ENCODE data around the gene KLRF1. TPM values are rescaled to one million over a fixed set of nuclear protein-coding genes. Genes with fewer than 3 reads are reported as not detected.

Gene KLRF1
- polyA plus RNA-seq, result 3.0 TPM

GRCh38 chr12:9827209-9827888 lies at the start of gene KLRF1:
TSS of gene KLRF1 (plus strand) at chr12:9827481. CDS start at chr12:9827545, 64 bp downstream.
- no peaks in the 10 kb centered on the region for H3K4me1 Mint-ChIP-seq
- H3K27ac Mint-ChIP-seq, result no peak within 1 kb of the TSS
- peaks cover 20% of the 10 kb centered on the region for H3K27me3 Mint-ChIP-seq
- peaks cover 5% of the 10 kb centered on the region for H3K36me3 Mint-ChIP-seq
- no peak within 1 kb of the TSS for H3K4me3 Mint-ChIP-seq
- H3K9me3 Mint-ChIP-seq, result peaks cover 0 to 4% (median 3%) of the 10 kb centered on the region in 3 donors

GRCh38 chr12:9779209-9779608 lies 48.1 kb upstream of the KLRF1 start:
- peaks cover 10 to 13% (median 11%) of the 10 kb centered on the region in 3 donors for H3K4me1 Mint-ChIP-seq
- peaks cover 2% of the 10 kb centered on the region for H3K27me3 Mint-ChIP-seq
- no peak overlapping the region for H3K27ac Mint-ChIP-seq
- peaks cover 0 to 2% (median 0%) of the 10 kb centered on the region in 3 donors for H3K9me3 Mint-ChIP-seq
- H3K36me3 Mint-ChIP-seq, result no peaks in the 10 kb centered on the region
- H3K4me3 Mint-ChIP-seq, result peak overlapping the region in 2 of 4 donors; percentile 9 to 24

GRCh38 chr12:9781360-9781759 lies 45.9 kb upstream of the KLRF1 start:
- H3K9me3 Mint-ChIP-seq, result peaks cover 0 to 2% (median 0%) of the 10 kb centered on the region in 3 donors
- H3K36me3 Mint-ChIP-seq, result no peaks in the 10 kb centered on the region
- peaks cover 2% of the 10 kb centered on the region for H3K27me3 Mint-ChIP-seq
- peaks cover 10% of the 10 kb centered on the region in 3 donors for H3K4me1 Mint-ChIP-seq
- H3K27ac Mint-ChIP-seq, result peak overlapping the region in 1 of 3 donors; percentile 61
- H3K4me3 Mint-ChIP-seq, result no peak overlapping the region

- Mint-ChIP-seq H3K27ac (no peak overlapping the region), H3K9me3 (peaks cover 0 to 2% (median 0%) of the 10 kb centered on the region in 3 donors), H3K4me1 (peaks cover 10% of the 10 kb centered on the region in 3 donors), H3K36me3 (no peaks in the 10 kb centered on the region), H3K27me3 (peaks cover 2% of the 10 kb centered on the region), H3K4me3 (no peak overlapping the region)
Measured at GRCh38 chr12:9782547-9783382, 44.5 kb upstream of the KLRF1 start.

GRCh38 chr12:9784326-9784725 lies 43.0 kb upstream of the KLRF1 start:
- Mint-ChIP-seq H3K36me3 (no peaks in the 10 kb centered on the region), H3K9me3 (peaks cover 0 to 2% (median 0%) of the 10 kb centered on the region in 3 donors), H3K4me1 (peaks cover 3 to 6% (median 3%) of the 10 kb centered on the region in 3 donors), H3K27me3 (peaks cover 1% of the 10 kb centered on the region), H3K4me3 (no peak overlapping the region), H3K27ac (no peak overlapping the region)

GRCh38 chr12:9784816-9785215 lies 42.5 kb upstream of the KLRF1 start:
- Mint-ChIP-seq H3K27ac (no peak overlapping the region), H3K4me3 (no peak overlapping the region), H3K36me3 (no peaks in the 10 kb centered on the region), H3K9me3 (peaks cover 0 to 2% (median 0%) of the 10 kb centered on the region in 3 donors), H3K27me3 (no peaks in the 10 kb centered on the region), H3K4me1 (peaks cover 0 to 2% (median 1%) of the 10 kb centered on the region in 3 donors)

- Mint-ChIP-seq H3K4me3 (no peak overlapping the region), H3K27ac (no peak overlapping the region), H3K4me1 (peaks cover 0 to 3% (median 3%) of the 10 kb centered on the region in 3 donors), H3K27me3 (no peaks in the 10 kb centered on the region), H3K9me3 (peaks cover 2 to 4% (median 2%) of the 10 kb centered on the region in 3 donors), H3K36me3 (no peaks in the 10 kb centered on the region)
Measured at GRCh38 chr12:9786726-9787717, 40.3 kb upstream of the KLRF1 start.

- Mint-ChIP-seq H3K9me3 (peaks cover 2 to 4% (median 2%) of the 10 kb centered on the region in 3 donors), H3K27me3 (peaks cover 3% of the 10 kb centered on the region), H3K36me3 (no peaks in the 10 kb centered on the region), H3K4me1 (peaks cover 20 to 29% (median 23%) of the 10 kb centered on the region in 3 donors), H3K4me3 (no peak overlapping the region), H3K27ac (peak overlapping the region in 1 of 3 donors; percentile 14)
Measured at GRCh38 chr12:9792185-9792900, 34.9 kb upstream of the KLRF1 start.

GRCh38 chr12:9792961-9793617 lies 34.2 kb upstream of the KLRF1 start:
- Mint-ChIP-seq H3K4me3 (peak overlapping the region in 3 of 4 donors; percentile 21 to 86 (median 55)), H3K4me1 (peaks cover 20 to 32% (median 25%) of the 10 kb centered on the region in 3 donors), H3K27me3 (peaks cover 3% of the 10 kb centered on the region), H3K36me3 (no peaks in the 10 kb centered on the region), H3K9me3 (peaks cover 2 to 4% (median 2%) of the 10 kb centered on the region in 3 donors), H3K27ac (peak overlapping the region in 2 of 3 donors; percentile 14 to 61)

GRCh38 chr12:9793779-9794395 lies 33.4 kb upstream of the KLRF1 start:
- Mint-ChIP-seq H3K27me3 (peaks cover 3% of the 10 kb centered on the region), H3K4me1 (peaks cover 20 to 33% (median 26%) of the 10 kb centered on the region in 3 donors), H3K27ac (peak overlapping the region in 1 of 3 donors; percentile 20), H3K4me3 (peak overlapping the region in 2 of 4 donors; percentile 71 to 86), H3K36me3 (no peaks in the 10 kb centered on the region), H3K9me3 (peaks cover 2 to 4% (median 2%) of the 10 kb centered on the region in 3 donors)

GRCh38 chr12:9794484-9795093 lies 32.7 kb upstream of the KLRF1 start:
- Mint-ChIP-seq H3K27ac (peak overlapping the region in 1 of 3 donors; percentile 47), H3K4me1 (peaks cover 20 to 33% (median 26%) of the 10 kb centered on the region in 3 donors), H3K36me3 (no peaks in the 10 kb centered on the region), H3K27me3 (peaks cover 3% of the 10 kb centered on the region), H3K9me3 (peaks cover 2 to 4% (median 2%) of the 10 kb centered on the region in 3 donors), H3K4me3 (peak overlapping the region in 3 of 4 donors; percentile 5 to 80 (median 39))

GRCh38 chr12:9795945-9796344 lies 31.3 kb upstream of the KLRF1 start:
- Mint-ChIP-seq H3K27ac (no peak overlapping the region), H3K36me3 (peaks cover 1% of the 10 kb centered on the region), H3K4me1 (peaks cover 20 to 31% (median 23%) of the 10 kb centered on the region in 3 donors), H3K9me3 (peaks cover 0 to under 1% (median 0%) of the 10 kb centered on the region in 3 donors), H3K4me3 (no peak overlapping the region), H3K27me3 (peaks cover 3% of the 10 kb centered on the region)
